K562 (cell line): ENCODE results near the gene PGM2L1. TPM values are rescaled to one million over a fixed set of nuclear protein-coding genes. Genes with fewer than 3 reads are reported as not detected.

Source experiments
- ATAC-seq: fragments of 200-7000 bp; cut with Tn5 transposase; 3 replicates; pipeline ENCODE4 v1.9.1; 2020; ENCODE audit warnings: moderate library complexity
- BruUV-seq: library from RNA; stranded (reverse); fragments of 400-500 nt; replicated peaks from 2 replicates; lab custom pipeline; 2021; lab: Mats Ljungman, UMichigan
- CTCF ChIA-PET: fragments of 300-600 bp; formaldehyde crosslinking; extraction: SDS; loops from one replicate; lab custom pipeline; 2021; ENCODE audit warnings: low intra/inter-chr PET ratio; lab: Yijun Ruan, JAX
- POLR2A ChIA-PET: fragments of 300-600, 350-650 bp; sonication (Branson Sonifier 250); formaldehyde crosslinking; extraction: SDS; loops from one replicate; lab custom pipeline; 2021; ENCODE audit warnings: antibody characterized with exemption, inconsistent platforms; lab: Yijun Ruan, JAX
- DNase-seq, 4 experiments: peaks; one replicate each; pipeline versions ENCODE4 v3.0.0 to v3.0.0-alpha.2; 2011 to 2018; ENCODE audit warnings: low spot score in 3 of 4, mixed read lengths in 3 of 4; ENCODE audit errors: extremely low read depth in 1 of 4
- FAIRE-seq: peaks from 2 replicates; lab custom pipeline; 2011; peaks lifted over from hg19 to GRCh38; lab: Jason Lieb, UNC
- H2AFZ ChIP-seq: 2 replicates; pipeline ENCODE4 v1.6.0; 2011; ENCODE audit warnings: low read depth, low read length, control low read depth, inconsistent platforms
- H3K27ac ChIP-seq: fragments of 200-600 bp; 3 replicates; pipeline ENCODE4 v1.8.0; 2011; ENCODE audit warnings: low read depth, mild to moderate bottlenecking, control low read depth, inconsistent platforms, low read length, moderate library complexity, mixed read lengths; ENCODE audit errors: extremely low read depth
- H3K27me3 ChIP-seq, 2 experiments: fragments of 300-600 bp in 1 of 2; 2 replicates in 1 of 2; 3 replicates in 1 of 2; pipeline versions ENCODE4 v1.6.0 to v1.8.0; 2011; ENCODE audit warnings: inconsistent platforms in 2 of 2, low read length in 2 of 2, mild to moderate bottlenecking in 1 of 2, mixed read lengths in 1 of 2, moderate library complexity in 1 of 2; ENCODE audit not compliant: control insufficient read depth in 2 of 2, insufficient read depth in 2 of 2
- H3K36me3 ChIP-seq: fragments of 300-600 bp; 3 replicates; pipeline ENCODE4 v1.8.0; 2011; ENCODE audit warnings: mild to moderate bottlenecking, low read length, inconsistent platforms; ENCODE audit not compliant: control insufficient read depth, insufficient read depth
- H3K4me1 ChIP-seq, 2 experiments: fragments of 200-600 bp in 1 of 2; replicated peaks in 1 of 2; 2 replicates in 1 of 2; 3 replicates in 1 of 2; pipeline versions ENCODE4 v1.5.1 to v1.8.0; 2011; ENCODE audit warnings: inconsistent platforms in 2 of 2, low read length in 2 of 2, mild to moderate bottlenecking in 1 of 2, mixed read lengths in 1 of 2, moderate library complexity in 1 of 2; ENCODE audit not compliant: control insufficient read depth in 2 of 2, insufficient read depth in 2 of 2
- H3K4me2 ChIP-seq: 2 replicates; pipeline ENCODE4 v1.6.1; 2011; ENCODE audit warnings: low read length, control low read depth, inconsistent platforms, mixed read lengths; ENCODE audit not compliant: insufficient read depth
- H3K4me3 ChIP-seq: fragments of 200-600 bp; sonication (generic), shearing (Covaris generic); 2 replicates; pipeline ENCODE4 v1.5.1; 2016; ENCODE audit warnings: control low read depth, inconsistent platforms
- H3K79me2 ChIP-seq: fragments of 200-600 bp; 3 replicates; pipeline ENCODE4 v1.8.0; 2011; ENCODE audit warnings: low read length, inconsistent platforms; ENCODE audit not compliant: control insufficient read depth, insufficient read depth
- H3K9ac ChIP-seq, 2 experiments: 2 replicates each; pipeline versions ENCODE4 v1.6.0 to v1.6.1; 2011; ENCODE audit warnings: low read depth in 2 of 2, low read length in 2 of 2, control low read depth in 1 of 2, inconsistent platforms in 1 of 2, mild to moderate bottlenecking in 1 of 2, mixed read lengths in 1 of 2; ENCODE audit not compliant: insufficient read depth in 1 of 2
- H3K9me1 ChIP-seq: one replicate; pipeline ENCODE4 v1.6.0; 2011; ENCODE audit warnings: inconsistent platforms, mild to moderate bottlenecking, low read length, moderate library complexity; ENCODE audit not compliant: control insufficient read depth, insufficient read depth
- H3K9me3 ChIP-seq: replicated peaks from 2 replicates; pipeline ENCODE4 v1.5.1; 2011; ENCODE audit warnings: low read depth, low read length, inconsistent platforms; ENCODE audit not compliant: control insufficient read depth, insufficient read depth
- H4K20me1 ChIP-seq: replicated peaks from 2 replicates; pipeline ENCODE4 v1.6.1; 2011; ENCODE audit warnings: low read length, inconsistent platforms, mixed read lengths; ENCODE audit not compliant: control insufficient read depth, insufficient read depth
- CBFA2T3 ChIP-seq: fragments of 450-650 bp; IDR thresholded peaks from 2 replicates; pipeline ENCODE4 v1.6.1; 2017
- HDAC1 ChIP-seq, 2 experiments: fragments of 450-650 bp; IDR thresholded peaks; 2 replicates each; pipeline ENCODE4 v1.6.1; 2016 to 2017; ENCODE audit warnings: inconsistent platforms in 1 of 2, mild to moderate bottlenecking in 1 of 2, moderate library complexity in 1 of 2
- HLTF ChIP-seq: fragments of 450-650 bp; IDR thresholded peaks from 2 replicates; pipeline ENCODE4 v1.6.1; 2016
- JUND ChIP-seq, 2 experiments: IDR thresholded peaks; 2 replicates in 1 of 2; 3 replicates in 1 of 2; pipeline ENCODE4 v1.6.1; 2011; ENCODE audit warnings: borderline replicate concordance in 2 of 2, low read depth in 2 of 2, low read length in 2 of 2, improper control_type of control experiment in 1 of 2, missing biosample characterization in 1 of 2, missing genetic modification characterization in 1 of 2, missing genetic modification reagents in 1 of 2
- KLF16 ChIP-seq: IDR thresholded peaks from 2 replicates; pipeline ENCODE4 v1.6.1; 2016; ENCODE audit warnings: antibody characterized with exemption
- NCOR1 ChIP-seq: fragments of 450-650 bp; IDR thresholded peaks from 2 replicates; pipeline ENCODE4 v1.6.1; 2016; ENCODE audit warnings: mild to moderate bottlenecking, moderate library complexity
- PBX2 ChIP-seq, 2 experiments: IDR thresholded peaks in 1 of 2; conservative IDR thresholded peaks in 1 of 2; 2 replicates each; pipeline ENCODE4 v1.6.1; 2016; ENCODE audit warnings: low read depth in 2 of 2, mild to moderate bottlenecking in 1 of 2, missing compliant biosample characterization in 1 of 2, missing genetic modification characterization in 1 of 2, moderate library complexity in 1 of 2
- PHF21A ChIP-seq: fragments of 450-650 bp; IDR thresholded peaks from 2 replicates; pipeline ENCODE4 v1.6.1; 2017; ENCODE audit warnings: low read depth, borderline replicate concordance
- RBM17 ChIP-seq: fragments of 200-400 bp; formaldehyde crosslinking; IDR thresholded peaks from 2 replicates; pipeline ENCODE4 v1.6.1; 2017; ENCODE audit warnings: low read depth, mild to moderate bottlenecking, low read length, borderline replicate concordance
- RUNX1 ChIP-seq: sonication (generic); IDR thresholded peaks from 2 replicates; pipeline ENCODE4 v1.6.1; 2016; ENCODE audit warnings: antibody characterized with exemption, low read depth
- SMARCB1 ChIP-seq: IDR thresholded peaks from 2 replicates; pipeline ENCODE4 v1.6.1; 2011; ENCODE audit warnings: improper control_type of control experiment, low read depth; ENCODE audit not compliant: insufficient read length
- SMARCE1 ChIP-seq: fragments of 450-650 bp; IDR thresholded peaks from 2 replicates; pipeline ENCODE4 v1.7.1; 2016; ENCODE audit warnings: mild to moderate bottlenecking
- SOX6 ChIP-seq: fragments of 450-650 bp; IDR thresholded peaks from 2 replicates; pipeline ENCODE4 v1.6.1; 2014; ENCODE audit warnings: mild to moderate bottlenecking
- TEAD4 ChIP-seq, 2 experiments: sonication (generic) in 1 of 2; formaldehyde crosslinking in 1 of 2; IDR thresholded peaks; 2 replicates each; pipeline versions ENCODE4 v1.6.1 to v1.8.0; 2012 to 2022; ENCODE audit warnings: borderline replicate concordance in 1 of 2, inconsistent platforms in 1 of 2, low read length in 1 of 2, mild to moderate bottlenecking in 1 of 2, missing genetic modification reagents in 1 of 2
- ZNF79 ChIP-seq: fragments of 250-450 bp; sonication (Bioruptor Pico); IDR thresholded peaks from 2 replicates; pipeline ENCODE4 v1.4.0; 2020; ENCODE audit warnings: low read depth, mild to moderate bottlenecking, moderate library complexity
- whole genome bisulfite sequencing: fragments of 100-300 bp; shearing (Covaris generic); methylation state at CpG from one replicate; pipeline ENCODE4 v1.1.6; 2016; ENCODE audit warnings: low coverage, mixed read lengths; ENCODE audit not compliant: insufficient coverage; ENCODE audit errors: missing lambda C conversion rate; 5-methylcytosine and 5-hydroxymethylcytosine counted together
- in situ Hi-C: fragments of 300-500 bp; cut with MboI; formaldehyde crosslinking; loops from 4 replicates; pipeline ENCODE4 v1.15.0; 2018; ENCODE audit warnings: inconsistent platforms, mixed read lengths
- intact Hi-C: fragments of 100-400 bp; cut with micrococcal nuclease; formaldehyde crosslinking; loops from 2 replicates; pipeline ENCODE4 v1.14.2; 2022
- polyA plus RNA-seq, 8 experiments: library from polyadenylated mRNA; depleted of rRNA in 4 of 8; stranded (reverse) in 5 of 8; unstranded in 3 of 8; fragments of >200 nt; fragmentation: Nextera tagmentation in 2 of 8; fragmentation: Illumina TruSeq in 1 of 8; extraction: Ambion mirVana in 2 of 8; extraction: Trizol in 1 of 8; gene quantifications; 2 replicates each; pipeline versions ENCODE4 v1.2.1 to v1.2.3, GENCODE V29; 2011 to 2014; ENCODE audit warnings: inconsistent platforms in 1 of 8, missing spikeins in 1 of 8
- total RNA-seq, 7 experiments: library from RNA; depleted of rRNA in 6 of 7; stranded (reverse); fragments of >200 nt in 6 of 7; fragmentation: Illumina TruSeq in 2 of 7; extraction: Trizol in 2 of 7; gene quantifications; 2 replicates each; pipeline versions ENCODE4 v1.2.1 to v1.2.3, GENCODE V29; 2011 to 2021; ENCODE audit warnings: low replicate concordance in 1 of 7
- TF ChIP-seq, protein P1 (sequence below): fragments of 450-650 bp; IDR thresholded peaks from 2 replicates; pipeline ENCODE4 v1.6.1; 2017; ENCODE audit warnings: antibody characterized with exemption

Gene PGM2L1
- total and polyA plus RNA-seq, 9 of the 15 experiments (the other 6 are each of a cell fraction or from before 2014, with no cell fraction given), result 0.32 to 0.95 (median 0.63) TPM

DNA sequence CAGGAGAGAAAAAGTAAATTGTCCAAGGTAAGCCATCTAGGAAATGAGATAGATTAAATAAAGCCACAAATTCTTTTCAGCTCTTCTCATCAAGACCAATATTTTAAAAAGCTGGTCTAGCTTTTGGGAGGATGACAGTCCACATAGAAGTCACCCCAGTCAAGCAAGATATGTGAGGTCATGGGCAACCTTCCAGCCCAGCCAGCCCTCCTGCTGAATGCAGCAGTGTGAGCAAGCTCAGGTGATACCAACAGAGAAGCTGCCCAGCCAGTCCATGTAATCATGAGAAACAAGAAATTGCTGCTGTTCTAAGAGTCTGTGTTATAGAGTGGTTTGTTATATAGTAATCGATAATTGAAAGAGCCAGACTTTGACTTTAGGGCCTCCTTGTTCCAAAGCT, 40.4 kb upstream of the PGM2L1 start (continued):
- TF ChIP-seq, protein P1, sequence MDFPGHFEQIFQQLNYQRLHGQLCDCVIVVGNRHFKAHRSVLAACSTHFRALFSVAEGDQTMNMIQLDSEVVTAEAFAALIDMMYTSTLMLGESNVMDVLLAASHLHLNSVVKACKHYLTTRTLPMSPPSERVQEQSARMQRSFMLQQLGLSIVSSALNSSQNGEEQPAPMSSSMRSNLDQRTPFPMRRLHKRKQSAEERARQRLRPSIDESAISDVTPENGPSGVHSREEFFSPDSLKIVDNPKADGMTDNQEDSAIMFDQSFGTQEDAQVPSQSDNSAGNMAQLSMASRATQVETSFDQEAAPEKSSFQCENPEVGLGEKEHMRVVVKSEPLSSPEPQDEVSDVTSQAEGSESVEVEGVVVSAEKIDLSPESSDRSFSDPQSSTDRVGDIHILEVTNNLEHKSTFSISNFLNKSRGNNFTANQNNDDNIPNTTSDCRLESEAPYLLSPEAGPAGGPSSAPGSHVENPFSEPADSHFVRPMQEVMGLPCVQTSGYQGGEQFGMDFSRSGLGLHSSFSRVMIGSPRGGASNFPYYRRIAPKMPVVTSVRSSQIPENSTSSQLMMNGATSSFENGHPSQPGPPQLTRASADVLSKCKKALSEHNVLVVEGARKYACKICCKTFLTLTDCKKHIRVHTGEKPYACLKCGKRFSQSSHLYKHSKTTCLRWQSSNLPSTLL, result no peak
- TF ChIP-seq PBX2 (CRISPR knock-in tag; IDR thresholded peaks at IDR 0.05; ENCODE audit: low read depth) (no peak), PBX2 (tag; conservative IDR thresholded peaks at IDR 0.05; ENCODE audit: low read depth) (no peak), SMARCB1 (no peak)

GRCh38 chr11:74437441-74438042, 39.3 kb upstream of the PGM2L1 start:
- H3K4me1 ChIP-seq, result peaks cover 0 to 8% of the 10 kb centered on the region in 2 experiments; a peak in 2 of 5 replicates
- in situ Hi-C loops, result no loop called here
- no peaks in the 10 kb centered on the region for H3K9me1 ChIP-seq
- no peak overlapping the region for H3K9ac ChIP-seq
- no peak overlapping the region for H3K4me3 ChIP-seq
- ChIA-PET CTCF (no interaction called here), POLR2A (interaction anchor here (0.7 to 1.2 kb wide), 3 partner anchors 8 to 19 kb away, joined by 3 to 4 read pairs (median 3); no protein-coding TSS in a partner anchor)
- WGBS, result 0% methylated on average over 1 of the region's 1 CpG
- BruUV-seq, result no TSS peak
- FAIRE-seq (peak; percentile 87), ATAC-seq (peak; percentile 86), DNase-seq (peak in 2 of 4 experiments; percentile 66 to 70)
- no peaks in the 10 kb centered on the region for H3K9me3 ChIP-seq
- intact Hi-C loops, result no loop called here
- no peaks in the 10 kb centered on the region for H3K36me3 ChIP-seq
- H3K4me2 ChIP-seq, result peak overlapping the region; percentile 11; the same call in 1 of the 2 replicates
- no peaks in the 10 kb centered on the region for H3K27me3 ChIP-seq
- H4K20me1 ChIP-seq, result no peaks in the 10 kb centered on the region
- no peak overlapping the region for H2AFZ ChIP-seq
- no peak overlapping the region for H3K27ac ChIP-seq
- no peaks in the 10 kb centered on the region for H3K79me2 ChIP-seq
- TF ChIP-seq RUNX1 (no peak), ZNF79 (CRISPR knock-in tag) (no peak), KLF16 (peak; percentile 19; the same call in 1 of the 2 replicates), HLTF (no peak), CBFA2T3 (peak; percentile 87), SMARCE1 (peak; percentile 31; the same call in 1 of the 2 replicates), JUND (IDR thresholded peaks at IDR 0.05; ENCODE audit: borderline replicate concordance, low read depth, low read length) (peak; percentile 64; the same call in 1 of the 2 replicates), JUND (tag; IDR thresholded peaks at IDR 0.05; ENCODE audit: borderline replicate concordance, low read depth, low read length) (peak; percentile 76; the same call in 2 of the 3 replicates), PHF21A (no peak), TEAD4 (IDR thresholded peaks at IDR 0.05; ENCODE audit: low read length) (peak; percentile 41; the same call in 1 of the 2 replicates), TEAD4 (CRISPR knock-in tag; IDR thresholded peaks at IDR 0.05; ENCODE audit: borderline replicate concordance) (no peak), HDAC1 (IDR thresholded peaks at IDR 0.05) (peak in 1 of 2 experiments; percentile 16; a peak in 1 of 4 replicates), SOX6 (peak; percentile 66; the same call in 1 of the 2 replicates), NCOR1 (peak; percentile 80), RBM17 (no peak)
